Keratinocyte (primary cell): Measurements from ENCODE around the gene ENO1.

Experiments used
- CTCF ChIP-seq, 3 experiments: IDR thresholded peaks in 1 of 3; conservative IDR thresholded peaks in 1 of 3; optimal IDR thresholded peaks in 1 of 3; 2 replicates in 2 of 3; 3 replicates in 1 of 3; pipeline versions ENCODE3 to v1.5.1; 2011; ENCODE audit warnings: low read length in 3 of 3, mild to moderate bottlenecking in 3 of 3, moderate library complexity in 2 of 3, control low read depth in 1 of 3, inconsistent platforms in 1 of 3; ENCODE audit not compliant: insufficient read depth in 2 of 3; ENCODE audit errors: extremely low read depth in 1 of 3
- EZH2 ChIP-seq: IDR thresholded peaks from one replicate; pipeline ENCODE4 v1.6.1; 2012; ENCODE audit warnings: inconsistent platforms, mild to moderate bottlenecking, low read length, moderate library complexity

GRCh38 chr1:8915446-8915845, 37.0 kb upstream of the ENO1 start:
- TF ChIP-seq CTCF (optimal IDR thresholded peaks at IDR 0.05 in 1 of 3, IDR thresholded peaks at IDR 0.05 in 1 of 3, conservative IDR thresholded peaks at IDR 0.05 in 1 of 3; ENCODE audit: extremely low read depth in 1 of 3, insufficient read depth in 2 of 3, low read length in 3 of 3) (no peak), EZH2 (no peak)
